Left hindlimb (tissue), 1 donor: ENCODE results near the gene HCFC1R1.
"Not testable (repeated sequence)": the region's sequence is repeated elsewhere in the genome, so short reads cannot be mapped to it uniquely, and the experiment has no call there.

Experiments used
- DNase-seq: peaks from one replicate; pipeline ENCODE4 v3.0.0-alpha.2; 2018

Gene HCFC1R1

GRCh38 chr16:3023669-3024478 is at the start of gene HCFC1R1, which contains the start of gene THOC6:
Gene HCFC1R1 (minus strand): TSS chr16:3023942. CDS start chr16:3023941, 1 bp downstream.
Gene THOC6 (plus strand): TSS chr16:3024035. CDS start chr16:3024327, 292 bp downstream.
- DNase-seq = peak; percentile 97

- DNase-seq = no peak
Observed at GRCh38 chr16:3073448-3073847, 49.7 kb upstream of the HCFC1R1 start.

GRCh38 chr16:3072576-3073263 is 49.0 kb upstream of the HCFC1R1 start:
- DNase-seq = not testable (repeated sequence)

GRCh38 chr16:3072148-3072547 is 48.4 kb upstream of the HCFC1R1 start:
- not testable (repeated sequence) for DNase-seq

GRCh38 chr16:3071655-3072054 is 47.9 kb upstream of the HCFC1R1 start:
- no peak for DNase-seq

- DNase-seq = no peak
Observed at GRCh38 chr16:3070608-3071111, 46.9 kb upstream of the HCFC1R1 start.

GRCh38 chr16:3069146-3069545 is 45.4 kb upstream of the HCFC1R1 start:
- not testable (repeated sequence) for DNase-seq

- no peak for DNase-seq
Observed at GRCh38 chr16:3068487-3068886, 44.7 kb upstream of the HCFC1R1 start.

GRCh38 chr16:3066440-3066748 is 42.7 kb upstream of the HCFC1R1 start:
- DNase-seq = no peak

- no peak for DNase-seq
Observed at GRCh38 chr16:3065742-3066439, 42.1 kb upstream of the HCFC1R1 start.

- peak; percentile 77 for DNase-seq
Observed at GRCh38 chr16:3065069-3065741, 41.5 kb upstream of the HCFC1R1 start, which contains the start of gene IL32. Gene IL32 (plus strand): TSS chr16:3065640. CDS start chr16:3065812, 172 bp downstream.

- no peak for DNase-seq
Observed at GRCh38 chr16:3063625-3064386, 40.1 kb upstream of the HCFC1R1 start.

GRCh38 chr16:3062553-3062952 is 38.8 kb upstream of the HCFC1R1 start:
- no peak for DNase-seq

- no peak for DNase-seq
Observed at GRCh38 chr16:3060339-3061127, 36.8 kb upstream of the HCFC1R1 start.

GRCh38 chr16:3059723-3060242 is 36.0 kb upstream of the HCFC1R1 start:
- DNase-seq = no peak

- peak; percentile 91 for DNase-seq
Observed at GRCh38 chr16:3059041-3059722, 35.4 kb upstream of the HCFC1R1 start.

GRCh38 chr16:3058139-3059030 is 34.6 kb upstream of the HCFC1R1 start:
- DNase-seq = peak; percentile 56

- no peak for DNase-seq
Observed at GRCh38 chr16:3057181-3058138, 33.7 kb upstream of the HCFC1R1 start.
